Body of pancreas (tissue), 4 donors: ENCODE measurements around the gene GAB1. TPM values are rescaled to one million over a fixed set of nuclear protein-coding genes. Genes with fewer than 3 reads are reported as not detected.

ENCODE experiments used
- ATAC-seq: fragments of 150-250 bp; one replicate; pipeline ENCODE4 v1.9.1; 2016
- DNase-seq, 4 donors: peaks; one replicate each; pipeline ENCODE4 v3.0.0-alpha.2; 2019
- H3K27ac ChIP-seq, 4 donors: fragments of 200-600 bp; sonication (generic); 1 replicate in 3 of 4; 2 replicates in 1 of 4; pipeline versions ENCODE4 v1.5.1 to v1.6.1; 2016 to 2019; ENCODE audit warnings: mild to moderate bottlenecking in 1 of 4, mixed read lengths in 1 of 4, moderate library complexity in 1 of 4
- H3K27me3 ChIP-seq, 2 donors: fragments of 200-600 bp; sonication (generic); one replicate each; pipeline ENCODE4 v1.6.0; 2016; ENCODE audit warnings: mild to moderate bottlenecking in 1 of 2
- H3K36me3 ChIP-seq, 2 donors: fragments of 200-600 bp; sonication (generic); replicated peaks in 1 of 2; 2 replicates each; pipeline ENCODE4 v1.5.1; 2016; ENCODE audit warnings: low read depth in 2 of 2; ENCODE audit not compliant: insufficient read depth in 1 of 2
- H3K4me1 ChIP-seq: fragments of 200-600 bp; sonication (generic); one replicate; pipeline ENCODE4 v1.6.0; 2016
- H3K4me3 ChIP-seq, 2 donors: fragments of 200-600 bp; sonication (generic); 1 replicate in 1 of 2; 2 replicates in 1 of 2; pipeline ENCODE4 v1.5.1; 2016 to 2019
- H3K9me3 ChIP-seq, 3 donors: fragments of 200-600 bp; sonication (generic); 1 replicate in 2 of 3; 2 replicates in 1 of 3; pipeline ENCODE4 v1.5.1; 2016
- CTCF ChIP-seq, 7 experiments: fragments of 450-650 bp in 4 of 7; fragments of 200-600 bp in 3 of 7; sonication (generic) in 3 of 7; IDR thresholded peaks; one replicate each; pipeline ENCODE4 v1.5.1; 2016 to 2019; ENCODE audit warnings: antibody characterized with exemption in 7 of 7
- POLR2A ChIP-seq, 3 donors: fragments of 450-650 bp; IDR thresholded peaks; one replicate each; pipeline ENCODE4 v1.6.1; 2016; ENCODE audit warnings: antibody characterized with exemption in 3 of 3, mild to moderate bottlenecking in 2 of 3
- WGBS, 2 donors: methylation state at CpG; one replicate each; pipeline ENCODE4 v1.1.5; 2017; 5-methylcytosine and 5-hydroxymethylcytosine counted together
- intact Hi-C: fragments of 100-400 bp; cut with DNase I; formaldehyde crosslinking; loops from one replicate; pipeline ENCODE4 v1.15.1; 2023
- total RNA-seq, 2 donors: library from RNA; depleted of rRNA; stranded (reverse); fragments of >200 nt; gene quantifications; one replicate each; pipeline ENCODE4 v1.1.0, GENCODE V29; 2016

Gene GAB1
- total RNA-seq, 2 donors from 2014 or later = 13.0 to 26.0 TPM

- Histone ChIP-seq H3K27me3 (no peaks in the 10 kb centered on the region), H3K4me3 (no peak overlapping the region), H3K27ac (no peak overlapping the region), H3K36me3 (peaks cover 0 to 8% of the 10 kb centered on the region in 2 donors), H3K4me1 (no peaks in the 10 kb centered on the region), H3K9me3 (no peaks in the 10 kb centered on the region)
- WGBS, 2 donors = 92 to 96% methylated on average over 2 of the region's 2 CpGs
- DNase-seq (no peak), ATAC-seq (no peak)
- intact Hi-C loops = no loop called here
- no peak for TF ChIP-seq CTCF (IDR thresholded peaks at IDR 0.05)
- no peak for TF ChIP-seq POLR2A (IDR thresholded peaks at IDR 0.05)
Measured at GRCh38 chr4:143420227-143420626, 83.6 kb downstream of the GAB1 start.

GRCh38 chr4:143421609-143422008 lies 84.9 kb downstream of the GAB1 start:
- Histone ChIP-seq H3K9me3 (no peaks in the 10 kb centered on the region), H3K4me1 (no peaks in the 10 kb centered on the region), H3K36me3 (peaks cover 0 to 7% of the 10 kb centered on the region in 2 donors), H3K4me3 (no peak overlapping the region), H3K27ac (no peak overlapping the region), H3K27me3 (no peaks in the 10 kb centered on the region)
- intact Hi-C loops = no loop called here
- 94 to 100% methylated on average over 1 of the region's 1 CpG for WGBS, 2 donors
- TF ChIP-seq POLR2A (IDR thresholded peaks at IDR 0.05) (no peak), CTCF (IDR thresholded peaks at IDR 0.05) (no peak)
- no peak for DNase-seq
- no peak for ATAC-seq

- no peaks in the 10 kb centered on the region for H3K36me3 ChIP-seq
Measured at GRCh38 chr4:143424276-143424675, 87.6 kb downstream of the GAB1 start.

GRCh38 chr4:143431526-143432257 lies 95.0 kb downstream of the GAB1 start:
- TF ChIP-seq POLR2A (IDR thresholded peaks at IDR 0.05) = no peak
- TF ChIP-seq CTCF (IDR thresholded peaks at IDR 0.05) = no peak
- 93 to 95% methylated on average over 10 of the region's 10 CpGs for WGBS, 2 donors

More at GRCh38 chr4:143424276-143424675, 87.6 kb downstream of the GAB1 start:
- Histone ChIP-seq H3K27ac (no peak overlapping the region), H3K4me3 (no peak overlapping the region), H3K27me3 (no peaks in the 10 kb centered on the region), H3K4me1 (no peaks in the 10 kb centered on the region), H3K9me3 (peaks cover 0 to 2% (median 0%) of the 10 kb centered on the region in 3 donors)
- intact Hi-C loops = no loop called here
- TF ChIP-seq POLR2A (IDR thresholded peaks at IDR 0.05) = no peak
- no peak for ATAC-seq
- no peak for DNase-seq

GRCh38 chr4:143432258-143432591 lies 95.5 kb downstream of the GAB1 start:
- Histone ChIP-seq H3K27ac (no peak overlapping the region), H3K36me3 (no peaks in the 10 kb centered on the region), H3K27me3 (no peaks in the 10 kb centered on the region), H3K4me1 (no peaks in the 10 kb centered on the region), H3K9me3 (peaks cover 0 to 17% (median 0%) of the 10 kb centered on the region in 3 donors), H3K4me3 (no peak overlapping the region)
- DNase-seq = no peak
- no peak for ATAC-seq
- intact Hi-C loops = no loop called here
- 94 to 95% methylated on average over 4 of the region's 4 CpGs for WGBS, 2 donors
- TF ChIP-seq CTCF (IDR thresholded peaks at IDR 0.05) (no peak), POLR2A (IDR thresholded peaks at IDR 0.05) (no peak)

More at GRCh38 chr4:143431526-143432257, 95.0 kb downstream of the GAB1 start:
- H3K36me3 ChIP-seq = no peaks in the 10 kb centered on the region
- no peaks in the 10 kb centered on the region for H3K4me1 ChIP-seq
- no peak overlapping the region for H3K4me3 ChIP-seq
- no peak overlapping the region for H3K27ac ChIP-seq
- intact Hi-C loops = no loop called here
- DNase-seq = no peak
- ATAC-seq = no peak
- no peaks in the 10 kb centered on the region for H3K27me3 ChIP-seq
- peaks cover 0 to 17% (median 0%) of the 10 kb centered on the region in 3 donors for H3K9me3 ChIP-seq
